ENCODE results near the gene CERS5. TPM values are rescaled to one million over a fixed set of nuclear protein-coding genes. Genes with fewer than 3 reads are reported as not detected.
"Not testable (repeated sequence)": the region's sequence is repeated elsewhere in the genome, so short reads cannot be mapped to it uniquely, and the experiment has no call there.

The CERS5 gene
- polyA plus RNA-seq, 1 donor (not counting 4 experiments of a cell fraction or from before 2014, with no cell fraction given): 72.3 TPM

GRCh38 chr12:50157259-50157658 is 9.9 kb downstream of the CERS5 start:
- H4K20me1 ChIP-seq (ENCODE audit: control insufficient read depth, extremely low read depth, insufficient read depth, low read length): no peaks in the 10 kb centered on the region
- no peaks in the 10 kb centered on the region for H3K27me3 ChIP-seq (ENCODE audit: control insufficient read depth, extremely low read depth, insufficient read depth, low read length)
- no peaks in the 10 kb centered on the region for H3K4me1 ChIP-seq (ENCODE audit: control insufficient read depth, extremely low read depth, insufficient read depth, low read length)
- no peak overlapping the region for H2AFZ ChIP-seq (ENCODE audit: control insufficient read depth, low read length)
- no peak overlapping the region for H3K4me3 ChIP-seq (ENCODE audit: control insufficient read depth in 2 of 3, extremely low read depth in 1 of 3, insufficient read depth in 2 of 3, low read depth in 1 of 3, low read length in 3 of 3)
- TF ChIP-seq CTCF (optimal IDR thresholded peaks at IDR 0.05 in 1 of 3, IDR thresholded peaks at IDR 0.05 in 1 of 3, conservative IDR thresholded peaks at IDR 0.05 in 1 of 3; ENCODE audit: extremely low read depth in 1 of 3, insufficient read depth in 2 of 3, low read length in 3 of 3): no peak
- TF ChIP-seq EZH2 (IDR thresholded peaks at IDR 0.05; ENCODE audit: low read length): no peak
- no peak overlapping the region for H3K27ac ChIP-seq (ENCODE audit: control insufficient read depth, insufficient read depth, low read length)
- dilution Hi-C loops (cut with MboI; ENCODE audit: extremely low pct_ligation_motif_present, low sequenced_read_pairs): no loop called here
- H3K9me3 ChIP-seq (ENCODE audit: control insufficient read depth, low read depth, low read length): no peaks in the 10 kb centered on the region
- no peak overlapping the region for H3K9ac ChIP-seq (ENCODE audit: control insufficient read depth, extremely low read depth, insufficient read depth, low read length)
- no peaks in the 10 kb centered on the region for H3K9me1 ChIP-seq (ENCODE audit: control insufficient read depth, extremely low read depth, insufficient read depth, low read length)
- FAIRE-seq (no peak), DNase-seq (ENCODE audit: low read depth, low spot score) (no peak)
- H3K79me2 ChIP-seq (ENCODE audit: control insufficient read depth, insufficient read depth, low read length): peaks cover 40% of the 10 kb centered on the region
- no peak overlapping the region for H3K4me2 ChIP-seq (ENCODE audit: control insufficient read depth, extremely low read depth, insufficient read depth, low read depth, low read length)
- H3K36me3 ChIP-seq (ENCODE audit: control insufficient read depth in 2 of 2, extremely low read depth in 1 of 2, insufficient read depth in 2 of 2, low read length in 2 of 2): peaks cover 0 to 5% of the 10 kb centered on the region in 2 experiments

DNA sequence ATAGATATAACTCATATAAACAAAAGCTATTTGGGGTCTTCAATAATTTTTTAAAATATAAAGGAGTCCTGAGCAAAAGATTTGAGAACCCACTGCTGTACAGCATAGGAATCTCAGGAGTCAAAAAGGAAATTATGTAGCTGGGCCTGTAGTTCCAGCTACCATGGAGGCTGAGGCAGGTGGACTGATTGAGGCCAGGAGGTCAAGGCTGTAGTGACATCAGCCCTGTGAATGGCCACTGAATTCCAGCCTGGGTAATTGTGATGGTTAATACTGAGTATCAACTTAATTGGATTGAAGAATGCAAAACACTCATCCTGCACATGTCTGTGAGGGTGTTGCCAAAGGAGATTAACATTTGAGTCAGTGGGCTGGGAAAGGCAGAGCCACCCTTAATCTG is 10.5 kb downstream of the CERS5 start:
- Histone ChIP-seq H3K27ac (ENCODE audit: control insufficient read depth, insufficient read depth, low read length) (no peak overlapping the region), H3K4me3 (ENCODE audit: control insufficient read depth in 2 of 3, extremely low read depth in 1 of 3, insufficient read depth in 2 of 3, low read depth in 1 of 3, low read length in 3 of 3) (no peak overlapping the region), H3K79me2 (ENCODE audit: control insufficient read depth, insufficient read depth, low read length) (peaks cover 37% of the 10 kb centered on the region), H3K36me3 (ENCODE audit: control insufficient read depth in 2 of 2, extremely low read depth in 1 of 2, insufficient read depth in 2 of 2, low read length in 2 of 2) (peaks cover 0 to 5% of the 10 kb centered on the region in 2 experiments), H3K9me1 (ENCODE audit: control insufficient read depth, extremely low read depth, insufficient read depth, low read length) (no peaks in the 10 kb centered on the region), H3K4me1 (ENCODE audit: control insufficient read depth, extremely low read depth, insufficient read depth, low read length) (no peaks in the 10 kb centered on the region), H3K9ac (ENCODE audit: control insufficient read depth, extremely low read depth, insufficient read depth, low read length) (no peak overlapping the region), H3K27me3 (ENCODE audit: control insufficient read depth, extremely low read depth, insufficient read depth, low read length) (no peaks in the 10 kb centered on the region), H4K20me1 (ENCODE audit: control insufficient read depth, extremely low read depth, insufficient read depth, low read length) (no peaks in the 10 kb centered on the region), H2AFZ (ENCODE audit: control insufficient read depth, low read length) (no peak overlapping the region), H3K9me3 (ENCODE audit: control insufficient read depth, low read depth, low read length) (no peaks in the 10 kb centered on the region), H3K4me2 (ENCODE audit: control insufficient read depth, extremely low read depth, insufficient read depth, low read depth, low read length) (no peak overlapping the region)
- FAIRE-seq: no peak
- TF ChIP-seq EZH2 (IDR thresholded peaks at IDR 0.05; ENCODE audit: low read length) (no peak), CTCF (optimal IDR thresholded peaks at IDR 0.05 in 1 of 3, IDR thresholded peaks at IDR 0.05 in 1 of 3, conservative IDR thresholded peaks at IDR 0.05 in 1 of 3; ENCODE audit: extremely low read depth in 1 of 3, insufficient read depth in 2 of 3, low read length in 3 of 3) (no peak)
- DNase-seq (ENCODE audit: low read depth, low spot score): no peak
- dilution Hi-C loops (cut with MboI; ENCODE audit: extremely low pct_ligation_motif_present, low sequenced_read_pairs): no loop called here

GRCh38 chr12:50154947-50155346 is 12.2 kb downstream of the CERS5 start:
- H3K9me3 ChIP-seq (ENCODE audit: control insufficient read depth, low read depth, low read length); dilution Hi-C loops (cut with MboI; ENCODE audit: extremely low pct_ligation_motif_present, low sequenced_read_pairs); DNase-seq (ENCODE audit: low read depth, low spot score); H3K36me3 ChIP-seq (ENCODE audit: control insufficient read depth in 2 of 2, extremely low read depth in 1 of 2, insufficient read depth in 2 of 2, low read length in 2 of 2); H3K4me1 ChIP-seq (ENCODE audit: control insufficient read depth, extremely low read depth, insufficient read depth, low read length); H3K27ac ChIP-seq (ENCODE audit: control insufficient read depth, insufficient read depth, low read length); H3K4me3 ChIP-seq (ENCODE audit: control insufficient read depth in 2 of 3, extremely low read depth in 1 of 3, insufficient read depth in 2 of 3, low read depth in 1 of 3, low read length in 3 of 3); H2AFZ ChIP-seq (ENCODE audit: control insufficient read depth, low read length); H3K9ac ChIP-seq (ENCODE audit: control insufficient read depth, extremely low read depth, insufficient read depth, low read length); H3K27me3 ChIP-seq (ENCODE audit: control insufficient read depth, extremely low read depth, insufficient read depth, low read length); H4K20me1 ChIP-seq (ENCODE audit: control insufficient read depth, extremely low read depth, insufficient read depth, low read length); H3K9me1 ChIP-seq (ENCODE audit: control insufficient read depth, extremely low read depth, insufficient read depth, low read length); H3K4me2 ChIP-seq (ENCODE audit: control insufficient read depth, extremely low read depth, insufficient read depth, low read depth, low read length); FAIRE-seq: not testable (repeated sequence)
- peaks cover 29% of the 10 kb centered on the region for H3K79me2 ChIP-seq (ENCODE audit: control insufficient read depth, insufficient read depth, low read length)

Measured in keratinocyte (primary cell).